ENCODE data around the gene KDELR3. TPM values are rescaled to one million over a fixed set of nuclear protein-coding genes. Genes with fewer than 3 reads are reported as not detected.

The KDELR3 gene
- total RNA-seq, 1 donor from 2014 or later = 7.1 TPM

DNA sequence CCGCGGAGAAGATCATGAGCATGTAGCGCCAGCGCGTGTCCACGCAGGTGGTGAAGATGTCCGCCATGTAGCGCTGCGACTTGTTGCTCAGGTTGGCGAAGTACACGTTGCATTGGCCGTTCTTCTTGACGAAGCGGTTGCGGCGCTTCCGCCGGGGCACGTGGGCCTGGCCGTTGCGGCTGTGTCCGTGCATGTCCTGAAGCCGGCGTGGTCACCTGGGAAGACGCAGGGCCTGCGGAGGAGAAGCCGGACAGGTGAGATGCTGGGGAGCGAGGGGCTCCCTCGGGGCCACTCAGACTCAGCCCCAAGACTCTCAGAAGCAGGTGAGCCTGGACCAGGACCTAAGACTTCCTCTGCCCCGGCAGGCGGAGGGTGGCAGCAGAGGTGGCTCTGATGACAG lies 40.0 kb upstream of the KDELR3 start:
- no peak for DNase-seq (ENCODE audit: low read depth)
- FAIRE-seq = no peak
- no peak for TF ChIP-seq CTCF (IDR thresholded peaks at IDR 0.05; ENCODE audit: insufficient read depth, low read length, severe bottlenecking)
- no peaks in the 10 kb centered on the region for H3K36me3 ChIP-seq (ENCODE audit: control insufficient read depth, insufficient read depth, low read length)
- H3K4me3 ChIP-seq (ENCODE audit: low read depth, low read length) = no peak overlapping the region
- peaks cover 2% of the 10 kb centered on the region for H3K27me3 ChIP-seq (ENCODE audit: control insufficient read depth, insufficient read depth, low read length)

DNA sequence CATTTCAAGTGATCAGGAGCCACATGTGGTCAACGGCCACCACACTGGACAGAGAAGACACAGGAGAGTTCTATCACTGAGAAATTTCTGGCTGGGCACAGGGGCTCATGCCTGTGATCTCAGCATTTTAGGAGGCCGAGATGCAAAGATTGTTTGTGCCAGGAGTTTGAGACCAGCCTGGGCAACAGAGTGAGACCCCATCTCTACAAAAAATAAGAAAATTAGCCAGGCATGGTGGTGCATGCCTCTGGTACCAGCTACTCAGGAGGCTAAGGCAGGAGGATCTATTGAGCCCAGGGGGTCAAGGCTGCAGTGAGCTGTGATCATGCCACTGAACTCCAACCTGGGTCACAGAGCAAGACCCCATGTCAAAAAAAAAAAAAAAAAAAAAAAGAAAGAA lies 39.2 kb upstream of the KDELR3 start:
- H3K36me3 ChIP-seq (ENCODE audit: control insufficient read depth, insufficient read depth, low read length) = no peaks in the 10 kb centered on the region
- no peak overlapping the region for H3K4me3 ChIP-seq (ENCODE audit: low read depth, low read length)
- H3K27me3 ChIP-seq (ENCODE audit: control insufficient read depth, insufficient read depth, low read length) = peaks cover 4% of the 10 kb centered on the region
- DNase-seq (ENCODE audit: low read depth) = no peak
- no peak for TF ChIP-seq CTCF (IDR thresholded peaks at IDR 0.05; ENCODE audit: insufficient read depth, low read length, severe bottlenecking)
- FAIRE-seq = no peak

DNA sequence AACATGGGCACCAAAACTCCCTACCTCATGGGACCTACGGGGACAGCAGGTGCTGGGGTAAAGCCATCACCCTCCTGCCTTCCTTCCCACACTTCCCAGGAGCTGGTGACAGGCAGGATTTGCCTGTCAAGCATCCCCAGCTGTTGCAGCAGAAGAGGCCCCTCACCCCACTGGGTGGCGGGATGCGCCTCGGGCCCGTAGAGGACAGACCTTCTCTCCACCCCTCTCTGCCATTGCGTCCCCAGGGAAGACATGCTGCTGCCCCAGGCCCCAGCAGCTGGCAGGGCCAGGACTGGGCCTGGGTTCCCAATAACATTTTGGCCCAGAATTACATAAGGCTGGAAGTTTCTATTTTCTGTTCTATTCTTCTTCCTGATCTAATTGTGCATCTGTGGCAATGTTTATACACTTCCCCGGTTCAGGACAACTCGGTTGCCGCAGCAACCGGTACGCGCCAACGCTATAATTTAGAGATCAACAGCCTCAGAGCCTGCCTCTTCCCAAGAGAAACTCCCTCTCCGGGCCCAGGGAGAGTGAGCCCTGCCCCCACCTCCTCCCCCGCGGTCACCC lies 38.3 kb upstream of the KDELR3 start:
- no peaks in the 10 kb centered on the region for H3K36me3 ChIP-seq (ENCODE audit: control insufficient read depth, insufficient read depth, low read length)

DNA sequence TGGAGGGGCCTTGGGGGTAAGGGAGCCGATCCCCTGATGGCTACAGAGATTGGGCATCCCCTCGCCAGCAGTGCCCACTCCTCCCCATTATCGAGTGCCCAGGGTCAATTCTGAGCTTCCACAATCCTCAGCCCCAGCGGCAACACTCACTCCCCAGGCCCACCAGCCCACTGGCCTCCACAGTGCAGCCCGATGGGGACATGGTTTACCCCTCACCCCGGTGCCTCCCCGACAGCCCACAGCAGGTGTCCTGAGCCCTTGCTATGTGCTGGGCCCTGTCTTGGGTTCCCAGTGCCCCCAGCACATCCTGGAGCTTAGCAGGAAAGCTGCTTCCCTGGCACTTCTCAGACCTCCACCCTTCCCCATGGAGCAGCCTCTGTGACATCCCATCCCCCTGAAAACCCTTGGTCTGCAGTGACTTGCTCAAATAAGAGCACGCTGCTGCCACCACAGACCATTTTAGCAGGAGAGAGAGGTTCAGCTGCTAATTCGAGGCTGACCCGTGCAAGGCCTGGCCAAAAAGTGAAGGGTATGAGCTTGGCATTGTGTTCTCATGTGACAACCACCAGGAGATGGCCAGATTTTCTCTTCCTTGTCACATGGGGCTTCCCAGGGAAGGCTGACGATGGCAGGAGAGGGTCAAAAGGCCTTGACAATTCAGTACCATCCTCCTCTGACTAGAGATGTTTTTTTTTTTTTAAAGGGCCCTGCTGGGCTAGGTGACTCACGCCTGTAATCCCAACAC lies 36.5 kb upstream of the KDELR3 start:
- H3K4me3 ChIP-seq (ENCODE audit: low read depth, low read length) = no peak overlapping the region
- FAIRE-seq (peak; percentile 40), DNase-seq (ENCODE audit: low read depth) (no peak)
- TF ChIP-seq CTCF (IDR thresholded peaks at IDR 0.05; ENCODE audit: insufficient read depth, low read length, severe bottlenecking) = no peak
- no peaks in the 10 kb centered on the region for H3K36me3 ChIP-seq (ENCODE audit: control insufficient read depth, insufficient read depth, low read length)
- H3K27me3 ChIP-seq (ENCODE audit: control insufficient read depth, insufficient read depth, low read length) = peaks cover 5% of the 10 kb centered on the region

More for the DNA sequence above, 38.3 kb upstream of the KDELR3 start:
- no peak for FAIRE-seq
- peaks cover 7% of the 10 kb centered on the region for H3K27me3 ChIP-seq (ENCODE audit: control insufficient read depth, insufficient read depth, low read length)
- no peak for DNase-seq (ENCODE audit: low read depth)
- TF ChIP-seq CTCF (IDR thresholded peaks at IDR 0.05; ENCODE audit: insufficient read depth, low read length, severe bottlenecking) = no peak
- H3K4me3 ChIP-seq (ENCODE audit: low read depth, low read length) = no peak overlapping the region

GRCh38 chr22:38432264-38432663 lies 35.6 kb upstream of the KDELR3 start:
- DNase-seq (ENCODE audit: low read depth) (no peak), FAIRE-seq (no peak)
- no peak for TF ChIP-seq CTCF (IDR thresholded peaks at IDR 0.05; ENCODE audit: insufficient read depth, low read length, severe bottlenecking)
- H3K4me3 ChIP-seq (ENCODE audit: low read depth, low read length) = no peak overlapping the region
- no peaks in the 10 kb centered on the region for H3K36me3 ChIP-seq (ENCODE audit: control insufficient read depth, insufficient read depth, low read length)
- peaks cover 5% of the 10 kb centered on the region for H3K27me3 ChIP-seq (ENCODE audit: control insufficient read depth, insufficient read depth, low read length)

All from bronchial epithelial cell (primary cell).